NCI-H446 (cell line): ENCODE measurements around the gene YJU2.

Experiments
- DNase-seq, 2 experiments: peaks; one replicate each; lab custom pipeline; 2025; lab: John Stamatoyannopoulos, UW

The YJU2 gene

GRCh38 chr19:4298810-4299550 is 52.1 kb downstream of the YJU2 start:
- no peak for DNase-seq

GRCh38 chr19:4300589-4300988 is 53.7 kb downstream of the YJU2 start:
- DNase-seq = no peak

GRCh38 chr19:4301590-4302242 is 54.8 kb downstream of the YJU2 start:
- DNase-seq = no peak

GRCh38 chr19:4302243-4302640 is 55.4 kb downstream of the YJU2 start, which contains the start of gene TMIGD2:
TMIGD2 (minus strand) TSS chr19:4302389; CDS start chr19:4302385, 4 bp downstream.
- DNase-seq = no peak

- no peak for DNase-seq
These were observed 57.1 kb downstream of the YJU2 start for GRCh38 chr19:4303819-4304537.

- DNase-seq = peak; percentile 60 to 89
These were observed 57.8 kb downstream of the YJU2 start, which contains the start of gene FSD1 for GRCh38 chr19:4304538-4305256. FSD1 (plus strand) TSS chr19:4304598; CDS start chr19:4304747, 149 bp downstream.

- DNase-seq = no peak
These were observed 58.4 kb downstream of the YJU2 start for GRCh38 chr19:4305257-4305612.

GRCh38 chr19:4305659-4306058 is 58.8 kb downstream of the YJU2 start:
- no peak for DNase-seq

GRCh38 chr19:4310247-4311121 is 63.6 kb downstream of the YJU2 start:
- DNase-seq = peak in 1 of 2 experiments; percentile 16

- no peak for DNase-seq
These were observed 67.1 kb downstream of the YJU2 start for GRCh38 chr19:4313847-4314490.

- no peak for DNase-seq
These were observed 70.1 kb downstream of the YJU2 start for GRCh38 chr19:4316956-4317355.

- DNase-seq = no peak
These were observed 71.6 kb downstream of the YJU2 start for GRCh38 chr19:4318460-4318859.
